ENCODE results near the gene DYNC1I2.

GRCh38 chr2:171707752-171708151 lies 20.5 kb downstream of the DYNC1I2 start:
- no peak for TF ChIP-seq CEBPB (IDR thresholded peaks at IDR 0.05)
- no peak for TF ChIP-seq TCF12 (IDR thresholded peaks at IDR 0.05; ENCODE audit: low read depth)
- no peak for TF ChIP-seq EP300 (IDR thresholded peaks at IDR 0.05; ENCODE audit: borderline replicate concordance)
- TF ChIP-seq MAX (IDR thresholded peaks at IDR 0.05) = no peak
- TF ChIP-seq TEAD4 (IDR thresholded peaks at IDR 0.05) = no peak
- TF ChIP-seq RAD21 (IDR thresholded peaks at IDR 0.05; ENCODE audit: low read depth) = no peak

Measured in Ishikawa (cell line).